NCI-H345 treated with DMSO at 0.1 percent for 48 hours (cell line): ENCODE results near the gene RASAL3.
A peak's percentile ranks its signal among the peaks of the same experiment; 100 is the strongest.
"Not testable (repeated sequence)": the region's sequence is repeated elsewhere in the genome, so short reads cannot be mapped to it uniquely, and the experiment has no call there.

Source experiments
- DNase-seq: peaks from one replicate; lab custom pipeline; 2025; ENCODE audit not compliant: unreplicated experiment; lab: John Stamatoyannopoulos, UW

RASAL3 gene

GRCh38 chr19:15421136-15421695, 43.1 kb downstream of the RASAL3 start:
- no peak for DNase-seq

- no peak for DNase-seq
These were observed 44.8 kb downstream of the RASAL3 start for GRCh38 chr19:15419413-15420025.

GRCh38 chr19:15418579-15419412, 45.5 kb downstream of the RASAL3 start, which contains the start of gene AKAP8L:
Gene AKAP8L, minus strand, starts transcription at chr19:15418988. Its CDS starts 65 bp downstream, at chr19:15418923.
- peak; percentile 93 for DNase-seq

DNA sequence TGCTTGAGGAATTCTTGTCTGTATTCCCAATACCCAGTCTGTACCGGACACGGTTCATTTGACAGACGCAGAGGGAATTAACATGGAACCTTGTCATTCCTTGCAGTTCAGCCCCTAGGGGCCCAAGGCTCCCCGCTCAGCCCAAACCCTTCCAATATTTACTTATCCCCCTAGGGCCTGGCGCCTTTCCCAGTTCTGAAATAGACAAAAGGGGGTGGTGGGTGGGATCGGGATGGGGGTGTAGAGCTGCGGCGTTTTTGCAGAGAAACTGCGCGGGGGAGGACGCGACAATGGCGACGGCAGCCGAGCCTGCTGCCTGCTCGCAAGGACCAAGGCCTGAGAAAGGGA, 46.1 kb downstream of the RASAL3 start:
- peak; percentile 71 for DNase-seq

DNA sequence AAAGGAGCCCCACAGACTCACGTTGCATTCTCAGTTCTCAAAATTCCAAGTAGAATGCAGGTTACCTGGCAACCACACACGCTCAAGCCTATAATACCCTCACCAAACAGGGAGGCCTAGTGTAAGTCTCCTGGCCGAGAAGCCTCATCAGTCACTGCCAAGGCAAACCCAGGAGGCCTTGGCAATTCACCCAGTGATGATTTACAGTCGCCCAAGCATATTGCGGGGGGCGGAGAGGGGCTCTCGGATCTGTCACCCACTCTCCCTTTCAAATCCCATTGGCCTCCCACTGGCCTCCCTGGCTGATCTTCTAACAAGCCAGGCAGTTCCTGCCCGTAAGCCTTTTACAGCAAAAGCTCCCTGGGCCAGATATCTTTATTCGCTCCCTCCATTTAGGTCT, 46.6 kb downstream of the RASAL3 start:
- no peak for DNase-seq

DNA sequence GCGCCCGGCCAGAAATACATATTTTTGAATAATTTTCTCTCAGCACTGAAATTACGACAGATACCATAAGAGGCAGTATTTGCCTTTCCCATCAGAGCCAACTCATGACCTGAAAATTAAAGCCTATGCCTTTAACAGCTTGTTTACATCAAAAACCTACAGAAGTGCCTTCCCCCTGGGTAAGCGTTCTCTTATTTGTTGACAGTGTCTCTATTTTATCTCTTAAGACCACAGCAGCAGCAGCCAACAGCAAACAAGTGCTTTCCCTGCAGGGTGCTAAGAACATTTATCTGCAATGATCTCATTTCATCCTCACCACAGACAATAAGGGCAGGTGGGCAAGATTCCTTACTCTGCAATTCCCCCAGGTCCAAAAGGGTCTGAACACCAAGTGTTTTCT, 51.5 kb downstream of the RASAL3 start:
- DNase-seq: peak; percentile 77

DNA sequence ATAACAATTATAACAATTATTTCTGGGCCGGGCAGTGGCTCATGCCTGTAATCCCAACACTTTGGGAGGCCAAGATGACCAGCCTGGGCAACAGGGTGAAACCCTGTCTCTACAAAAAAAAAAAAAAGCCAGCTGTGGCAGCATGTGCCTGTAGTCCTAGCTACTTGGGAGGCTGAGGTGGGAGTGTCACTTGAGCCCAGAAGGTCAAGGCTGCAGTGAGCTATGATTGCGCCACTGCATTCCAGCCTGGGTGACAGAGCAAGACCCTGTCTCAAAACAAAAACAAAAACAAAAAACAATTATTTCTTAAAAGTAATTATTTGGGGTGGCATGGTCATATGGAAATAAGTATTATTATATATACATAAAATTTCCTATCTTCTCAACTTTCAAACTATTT, 53.0 kb downstream of the RASAL3 start:
- not testable (repeated sequence) for DNase-seq

DNA sequence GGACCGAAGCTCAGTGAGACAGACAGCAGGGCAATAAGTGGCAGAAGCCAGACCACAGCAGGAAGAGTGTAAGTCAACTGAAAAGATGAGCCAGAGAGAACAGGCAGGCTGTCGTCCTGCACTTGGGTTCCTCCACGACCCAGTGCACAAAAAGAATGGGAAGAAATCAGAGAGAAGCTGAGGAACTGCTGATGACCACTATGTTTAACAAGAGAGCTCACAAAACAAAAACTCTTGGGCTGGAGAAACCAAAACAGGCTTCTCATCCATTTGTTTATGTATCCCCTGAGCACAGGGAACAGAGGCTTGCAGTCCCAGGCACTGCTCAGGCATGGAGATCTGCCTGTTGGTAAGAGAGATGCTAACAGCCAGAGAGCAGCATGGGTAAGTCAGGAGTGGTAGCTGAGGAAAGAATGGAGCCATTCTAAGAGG, 59.5 kb downstream of the RASAL3 start:
- DNase-seq: no peak

GRCh38 chr19:15404097-15404779, 60.1 kb downstream of the RASAL3 start:
- DNase-seq: no peak

DNA sequence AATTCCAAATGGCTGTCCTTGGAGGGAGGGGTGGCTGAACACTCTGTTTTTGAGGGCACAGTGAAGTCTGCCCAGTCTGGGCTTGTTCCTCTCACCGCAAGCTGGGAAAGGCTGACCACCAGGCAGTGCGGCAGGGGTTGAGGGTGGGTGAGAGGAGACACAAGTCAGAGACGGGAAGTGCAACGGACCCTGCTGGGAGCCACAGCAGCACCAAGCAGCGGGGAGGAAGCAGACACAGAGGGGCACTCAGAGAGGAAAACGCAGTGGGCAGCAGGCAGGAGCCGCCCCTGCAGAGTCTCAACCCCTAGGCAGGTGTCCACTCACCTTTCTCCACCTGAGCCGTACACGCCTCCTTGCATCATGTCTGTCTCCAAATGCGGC, 61.2 kb downstream of the RASAL3 start:
- no peak for DNase-seq

GRCh38 chr19:15402411-15403150, 61.8 kb downstream of the RASAL3 start:
- no peak for DNase-seq
